B cell (primary cell): ENCODE data around the gene ADSS1. TPM values are rescaled to one million over a fixed set of nuclear protein-coding genes. Genes with fewer than 3 reads are reported as not detected.

Source experiments
- ATAC-seq: fragments of 200-7000 bp; cut with Tn5 transposase; one replicate; pipeline ENCODE4 v1.10.0; 2021; ENCODE audit warnings: low read depth, mild to moderate bottlenecking, moderate number of reproducible peaks, moderate library complexity
- CTCF ChIA-PET: fragments of 350-600 bp; sonication (Branson Sonifier 250); formaldehyde crosslinking; loops from one replicate; lab custom pipeline; 2021; ENCODE audit warnings: antibody characterized with exemption, inconsistent platforms; lab: Charles Lee
- POLR2A ChIA-PET: fragments of 350-600 bp; sonication (Branson Sonifier 250); formaldehyde crosslinking; loops from one replicate; lab custom pipeline; 2021; ENCODE audit warnings: antibody characterized with exemption; lab: Charles Lee
- DNase-seq: peaks from one replicate; pipeline ENCODE4 v3.0.0; 2013
- H2AFZ ChIP-seq: 2 replicates; pipeline ENCODE4 v1.6.1; 2012; ENCODE audit warnings: mild to moderate bottlenecking, low read depth, low read length; ENCODE audit not compliant: insufficient read depth, poor library complexity, severe bottlenecking
- H3K27ac ChIP-seq, 2 donors: 1 replicate in 1 of 2; 2 replicates in 1 of 2; pipeline ENCODE4 v1.5.1; 2012 to 2013; ENCODE audit warnings: low read length in 2 of 2, mild to moderate bottlenecking in 2 of 2, moderate library complexity in 1 of 2
- H3K27me3 ChIP-seq, 4 experiments: fragments of 200-600 bp in 1 of 4; sonication (generic) in 1 of 4; replicated peaks in 1 of 4; 1 replicate in 2 of 4; 2 replicates in 2 of 4; pipeline versions ENCODE4 v1.6.1 to v1.7.0; 2013 to 2016; ENCODE audit warnings: low read length in 3 of 4, mild to moderate bottlenecking in 2 of 4, mixed read lengths in 1 of 4, moderate library complexity in 1 of 4; ENCODE audit not compliant: insufficient read depth in 4 of 4, control insufficient read depth in 3 of 4; ENCODE audit errors: control extremely low read depth in 1 of 4
- H3K36me3 ChIP-seq, 2 experiments: replicated peaks in 1 of 2; 1 replicate in 1 of 2; 2 replicates in 1 of 2; pipeline versions ENCODE4 v1.6.1 to v1.7.1; 2013; ENCODE audit warnings: low read length in 1 of 2; ENCODE audit not compliant: insufficient read depth in 2 of 2, control insufficient read depth in 1 of 2; ENCODE audit errors: control extremely low read depth in 1 of 2, extremely low read depth in 1 of 2
- H3K4me1 ChIP-seq, 2 donors: fragments of 200-600 bp in 1 of 2; sonication (generic) in 1 of 2; 1 replicate in 1 of 2; 2 replicates in 1 of 2; pipeline versions ENCODE4 v1.5.1 to v1.6.1; 2013 to 2017; ENCODE audit warnings: low read length in 2 of 2; ENCODE audit not compliant: control insufficient read depth in 2 of 2, insufficient read depth in 2 of 2
- H3K4me2 ChIP-seq: replicated peaks from 2 replicates; pipeline ENCODE3; 2012; ENCODE audit warnings: mild to moderate bottlenecking, low read depth, low read length; ENCODE audit not compliant: poor library complexity, severe bottlenecking
- H3K4me3 ChIP-seq, 5 experiments: fragments of 200-600 bp in 1 of 5; sonication (generic) in 1 of 5; 1 replicate in 3 of 5; 2 replicates in 2 of 5; pipeline versions ENCODE4 v1.5.1 to v1.7.0; 2011 to 2016; ENCODE audit warnings: low read length in 4 of 5, mild to moderate bottlenecking in 4 of 5, low read depth in 2 of 5, control low read depth in 1 of 5, moderate library complexity in 1 of 5; ENCODE audit not compliant: insufficient read depth in 1 of 5; ENCODE audit errors: control extremely low read depth in 1 of 5, extremely low read depth in 1 of 5
- H3K79me2 ChIP-seq: fragments of 200-600 bp; sonication (generic); one replicate; pipeline ENCODE4 v1.6.0; 2016; ENCODE audit warnings: low read length; ENCODE audit not compliant: control insufficient read depth, insufficient read depth
- H3K9ac ChIP-seq: fragments of 200-600 bp; sonication (generic); 2 replicates; pipeline ENCODE4 v1.6.1; 2017; ENCODE audit warnings: mild to moderate bottlenecking, low read length, moderate library complexity
- H3K9me3 ChIP-seq, 3 donors: one replicate each; pipeline versions ENCODE4 v1.6.1 to v1.7.1; 2013; ENCODE audit warnings: low read length in 2 of 3; ENCODE audit not compliant: control insufficient read depth in 2 of 3, insufficient read depth in 1 of 3; ENCODE audit errors: control extremely low read depth in 1 of 3
- H4K20me1 ChIP-seq: 2 replicates; pipeline ENCODE4 v1.6.0; 2012; ENCODE audit warnings: mild to moderate bottlenecking, low read length; ENCODE audit not compliant: insufficient read depth, control insufficient read depth, poor library complexity, severe bottlenecking
- H3K27ac Mint-ChIP-seq: one replicate; pipeline ENCODE4 v1.8.0; 2021; ENCODE audit warnings: mixed read lengths
- H3K27me3 Mint-ChIP-seq: one replicate; pipeline ENCODE4 v1.8.0; 2021; ENCODE audit warnings: mixed read lengths
- H3K4me1 Mint-ChIP-seq: one replicate; pipeline ENCODE4 v1.8.0; 2021; ENCODE audit warnings: mixed read lengths
- H3K4me3 Mint-ChIP-seq: one replicate; pipeline ENCODE4 v1.8.0; 2021; ENCODE audit warnings: mixed read lengths
- H3K9me3 Mint-ChIP-seq: one replicate; pipeline ENCODE4 v1.8.0; 2022; ENCODE audit warnings: mixed read lengths; ENCODE audit not compliant: insufficient read depth
- CTCF ChIP-seq: fragments of 200-600 bp; IDR thresholded peaks from one replicate; pipeline ENCODE4 v1.8.0; 2022; ENCODE audit warnings: antibody characterized with exemption, mild to moderate bottlenecking
- EZH2 ChIP-seq: IDR thresholded peaks from 2 replicates; pipeline ENCODE4 v1.6.1; 2012; ENCODE audit warnings: borderline replicate concordance, low read depth, mild to moderate bottlenecking, moderate library complexity, low read length; ENCODE audit not compliant: insufficient read depth, poor library complexity, severe bottlenecking
- WGBS: methylation state at CpG from one replicate; pipeline ENCODE4 v1.1.5; 2013; ENCODE audit warnings: missing lambda C conversion rate; ENCODE audit not compliant: insufficient coverage; 5-methylcytosine and 5-hydroxymethylcytosine counted together
- intact Hi-C: fragments of 100-400 bp; cut with micrococcal nuclease; formaldehyde crosslinking; loops from one replicate; pipeline ENCODE4 v1.10.0; 2022
- polyA plus RNA-seq: library from polyadenylated mRNA; depleted of rRNA; stranded (reverse); fragments of >200 nt; gene quantifications from 2 replicates; pipeline ENCODE4 v1.2.3, GENCODE V29; 2012
- total RNA-seq, 2 donors: library from RNA; stranded (reverse); fragments of 120-200 nt in 1 of 2; gene quantifications; 1 replicate in 1 of 2; 2 replicates in 1 of 2; pipeline versions ENCODE4 v1.2.3 to v1.2.4, GENCODE V29; 2013 to 2022

The ADSS1 gene
- total and polyA plus RNA-seq, 2 donors (not counting 1 experiment from before 2014, with no cell fraction given), result 0.33 to 1.7 TPM

GRCh38 chr14:104717646-104718045, 6.4 kb upstream of the ADSS1 start:
- ChIA-PET CTCF (no interaction called here), POLR2A (no interaction called here)
- no peak overlapping the region for H3K4me2 ChIP-seq
- H3K79me2 ChIP-seq, result no peaks in the 10 kb centered on the region
- no peak for TF ChIP-seq CTCF
- no peak for TF ChIP-seq EZH2
- Mint-ChIP-seq H3K4me1 (no peaks in the 10 kb centered on the region), H3K9me3 (no peaks in the 10 kb centered on the region), H3K27ac (peak overlapping the region; percentile 41), H3K4me3 (no peak overlapping the region), H3K27me3 (no peaks in the 10 kb centered on the region)
- H3K36me3 ChIP-seq, result peaks cover 0 to 27% of the 10 kb centered on the region in 2 experiments
- no peak overlapping the region for H3K9ac ChIP-seq
- H2AFZ ChIP-seq, result no peak overlapping the region
- 86% methylated on average over 16 of the region's 20 CpGs for WGBS
- H3K27me3 ChIP-seq, result no peaks in the 10 kb centered on the region
- ATAC-seq (no peak), DNase-seq (no peak)
- H3K9me3 ChIP-seq, result no peaks in the 10 kb centered on the region
- intact Hi-C loops, result no loop called here
- no peak overlapping the region for H3K27ac ChIP-seq
- no peaks in the 10 kb centered on the region for H3K4me1 ChIP-seq
- no peaks in the 10 kb centered on the region for H4K20me1 ChIP-seq
- H3K4me3 ChIP-seq, result no peak overlapping the region

- no peak for DNase-seq
- no peak overlapping the region for H2AFZ ChIP-seq
- Mint-ChIP-seq H3K27me3 (no peaks in the 10 kb centered on the region), H3K4me1 (no peaks in the 10 kb centered on the region), H3K9me3 (no peaks in the 10 kb centered on the region), H3K27ac (no peak overlapping the region), H3K4me3 (no peak overlapping the region)
- intact Hi-C loops, result no loop called here
- ChIA-PET POLR2A (no interaction called here), CTCF (no interaction called here)
- 95% methylated on average over 10 of the region's 10 CpGs for WGBS
- H3K4me1 ChIP-seq, result peaks cover 0 to under 1% of the 10 kb centered on the region in 2 donors
- H3K36me3 ChIP-seq, result peaks cover 0 to 23% of the 10 kb centered on the region in 2 experiments
- no peaks in the 10 kb centered on the region for H3K79me2 ChIP-seq
- no peaks in the 10 kb centered on the region for H4K20me1 ChIP-seq
- no peak for ATAC-seq
- no peak overlapping the region for H3K27ac ChIP-seq
- TF ChIP-seq EZH2, result no peak
- TF ChIP-seq CTCF, result no peak
- H3K9ac ChIP-seq, result no peak overlapping the region
- no peaks in the 10 kb centered on the region for H3K27me3 ChIP-seq
- no peak overlapping the region for H3K4me2 ChIP-seq
- no peak overlapping the region for H3K4me3 ChIP-seq
- no peaks in the 10 kb centered on the region for H3K9me3 ChIP-seq
Measured at GRCh38 chr14:104718147-104718546, 5.9 kb upstream of the ADSS1 start.
